GM12878 (cell line): ENCODE measurements around the gene SOCS6. TPM values are rescaled to one million over a fixed set of nuclear protein-coding genes. Genes with fewer than 3 reads are reported as not detected.

Source experiments
- ATAC-seq: fragments of 200-7000 bp; cut with Tn5 transposase; 3 replicates; pipeline ENCODE4 v1.9.1; 2020; ENCODE audit warnings: mild to moderate bottlenecking, moderate library complexity
- BruUV-seq: library from RNA; stranded (reverse); fragments of 400-500 nt; replicated peaks from 2 replicates; lab custom pipeline; 2021; lab: Mats Ljungman, UMichigan
- CTCF ChIA-PET: fragments of 300-600 bp; sonication (Branson Sonifier 250); formaldehyde crosslinking; extraction: SDS; loops from one replicate; lab custom pipeline; 2021; ENCODE audit warnings: inconsistent platforms; lab: Yijun Ruan, JAX
- POLR2A ChIA-PET: fragments of 350-600 bp; formaldehyde crosslinking; extraction: SDS; loops from one replicate; lab custom pipeline; 2021; ENCODE audit warnings: inconsistent platforms; lab: Charles Lee
- RAD21 ChIA-PET: fragments of 300-600 bp; sonication (Branson Sonifier 250); formaldehyde crosslinking; loops from one replicate; lab custom pipeline; 2023; ENCODE audit warnings: antibody characterized with exemption; ENCODE audit not compliant: unreplicated experiment; lab: Charles Lee
- SMC1A ChIA-PET: fragments of 300-600 bp; sonication (Branson Sonifier 250); formaldehyde crosslinking; loops from one replicate; lab custom pipeline; 2023; ENCODE audit not compliant: unreplicated experiment, uncharacterized antibody; lab: Charles Lee
- DNase-seq: peaks from one replicate; pipeline ENCODE4 v3.0.0-alpha.2; 2011; ENCODE audit warnings: low read depth, low spot score
- FAIRE-seq: peaks from 3 replicates; lab custom pipeline; 2011; peaks lifted over from hg19 to GRCh38; lab: Jason Lieb, UNC
- H2AFZ ChIP-seq: 2 replicates; pipeline ENCODE4 v1.6.0; 2011; ENCODE audit warnings: low read depth, low read length, control low read depth; ENCODE audit not compliant: control insufficient read depth
- H3K27ac ChIP-seq: 2 replicates; pipeline ENCODE4 v1.5.1; 2011; ENCODE audit warnings: control low read depth; ENCODE audit not compliant: control insufficient read depth, insufficient read depth
- H3K27me3 ChIP-seq, 2 experiments: replicated peaks in 1 of 2; 2 replicates each; pipeline versions ENCODE4 v1.6.0 to v1.6.1; 2011; ENCODE audit warnings: low read length in 1 of 2; ENCODE audit not compliant: control insufficient read depth in 2 of 2, insufficient read depth in 2 of 2
- H3K36me3 ChIP-seq, 2 experiments: 2 replicates each; pipeline ENCODE4 v1.5.1; 2011; ENCODE audit warnings: low read length in 1 of 2; ENCODE audit not compliant: control insufficient read depth in 2 of 2, insufficient read depth in 2 of 2
- H3K4me1 ChIP-seq: 2 replicates; pipeline ENCODE4 v1.6.1; 2011; ENCODE audit warnings: mild to moderate bottlenecking, low read length, moderate library complexity, mixed read lengths; ENCODE audit not compliant: control insufficient read depth, insufficient read depth
- H3K4me2 ChIP-seq: 2 replicates; pipeline ENCODE4 v1.6.0; 2011; ENCODE audit warnings: control low read depth; ENCODE audit not compliant: control insufficient read depth, insufficient read depth
- H3K4me3 ChIP-seq: fragments of 200-600 bp; sonication (generic); 2 replicates; pipeline ENCODE4 v1.5.1; 2016
- H3K79me2 ChIP-seq: 2 replicates; pipeline ENCODE4 v1.6.0; 2011; ENCODE audit warnings: low read length; ENCODE audit not compliant: control insufficient read depth, insufficient read depth
- H3K9ac ChIP-seq: 2 replicates; pipeline ENCODE4 v1.8.0; 2011; ENCODE audit warnings: low read length, control low read depth, mixed read lengths; ENCODE audit not compliant: control insufficient read depth, insufficient read depth
- H3K9me3 ChIP-seq: replicated peaks from 3 replicates; pipeline ENCODE4 v1.5.1; 2011; ENCODE audit warnings: mild to moderate bottlenecking, low read length; ENCODE audit not compliant: control insufficient read depth, insufficient read depth
- H4K20me1 ChIP-seq: 2 replicates; pipeline ENCODE4 v1.6.0; 2011; ENCODE audit not compliant: control insufficient read depth, insufficient read depth
- BCL11A ChIP-seq: IDR thresholded peaks from 2 replicates; pipeline ENCODE4 v1.6.1; 2011; ENCODE audit warnings: low read depth, low read length
- ESRRA ChIP-seq: IDR thresholded peaks from 2 replicates; pipeline ENCODE4 v1.6.1; 2012; ENCODE audit warnings: mild to moderate bottlenecking, low read length, improper control_type of control experiment
- FOS ChIP-seq: IDR thresholded peaks from 3 replicates; pipeline ENCODE4 v1.6.1; 2011; ENCODE audit warnings: borderline replicate concordance; ENCODE audit not compliant: insufficient read length; ENCODE audit errors: extremely low read depth
- JUNB ChIP-seq: IDR thresholded peaks from 2 replicates; pipeline ENCODE4 v1.6.1; 2016; ENCODE audit warnings: antibody characterized with exemption, mild to moderate bottlenecking
- JUND ChIP-seq: IDR thresholded peaks from 2 replicates; pipeline ENCODE4 v1.6.1; 2012; ENCODE audit warnings: low read depth, mild to moderate bottlenecking, low read length, improper control_type of control experiment, moderate library complexity
- MEF2A ChIP-seq: IDR thresholded peaks from 2 replicates; pipeline ENCODE4 v1.6.1; 2011; ENCODE audit warnings: low read depth, mild to moderate bottlenecking, low read length, moderate library complexity; ENCODE audit not compliant: insufficient read depth
- NBN ChIP-seq: fragments of 450-650 bp; IDR thresholded peaks from 2 replicates; pipeline ENCODE4 v1.6.1; 2016
- PAX8 ChIP-seq: fragments of 450-650 bp; IDR thresholded peaks from 2 replicates; pipeline ENCODE4 v1.6.1; 2017; ENCODE audit warnings: mild to moderate bottlenecking, moderate library complexity
- POU2F2 ChIP-seq: IDR thresholded peaks from 3 replicates; pipeline ENCODE4 v1.6.1; 2011; ENCODE audit warnings: low read depth, mild to moderate bottlenecking, low read length, borderline replicate concordance
- SPI1 ChIP-seq: IDR thresholded peaks from 2 replicates; pipeline ENCODE4 v1.6.1; 2011; ENCODE audit warnings: low read depth, mild to moderate bottlenecking, low read length, moderate library complexity, borderline replicate concordance; ENCODE audit not compliant: insufficient read depth
- SREBF1 ChIP-seq: IDR thresholded peaks from 2 replicates; pipeline ENCODE4 v1.6.1; 2012; ENCODE audit warnings: mild to moderate bottlenecking, low read length
- SUZ12 ChIP-seq: fragments of 200-600 bp; sonication (generic); IDR thresholded peaks from one replicate; pipeline ENCODE4 v1.6.1; 2018; ENCODE audit warnings: antibody characterized with exemption, mild to moderate bottlenecking; ENCODE audit not compliant: unreplicated experiment
- ZBTB11 ChIP-seq: fragments of 450-650 bp; formaldehyde crosslinking; IDR thresholded peaks from 2 replicates; pipeline ENCODE4 v1.5.0; 2022; ENCODE audit warnings: mild to moderate bottlenecking, missing genetic modification characterization
- WGBS: methylation state at CpG from one replicate; pipeline ENCODE4 v1.1.6; 2016; ENCODE audit warnings: low lambda C conversion rate; ENCODE audit not compliant: insufficient replicate concordance, insufficient coverage; ENCODE audit errors: missing lambda C conversion rate; 5-methylcytosine and 5-hydroxymethylcytosine counted together
- in situ Hi-C: fragments of 300-500 bp; cut with MboI; formaldehyde crosslinking; loops from 9 replicates; pipeline ENCODE4 v1.14.3; 2018; ENCODE audit warnings: mixed read lengths
- intact Hi-C: fragments of 100-400 bp; cut with micrococcal nuclease; formaldehyde crosslinking; loops from one replicate; pipeline ENCODE4 v1.14.2; 2022; ENCODE audit not compliant: unreplicated experiment
- polyA plus RNA-seq, 11 experiments: library from polyadenylated mRNA; depleted of rRNA in 4 of 11; unstranded in 6 of 11; stranded (reverse) in 5 of 11; fragments of >200 nt; fragmentation: Nextera tagmentation in 4 of 11; fragmentation: Illumina TruSeq in 1 of 11; extraction: Ambion mirVana in 4 of 11; extraction: Trizol in 1 of 11; gene quantifications; 1 replicate in 1 of 11; 2 replicates in 10 of 11; pipeline versions ENCODE4 v1.2.1 to v1.2.3, GENCODE V29; 2011 to 2016; ENCODE audit warnings: inconsistent platforms in 2 of 11, missing spikeins in 2 of 11, low read depth in 1 of 11
- total RNA-seq, 4 experiments: library from RNA; depleted of rRNA in 3 of 4; stranded (reverse); fragments of >200 nt in 3 of 4; fragmentation: Illumina TruSeq in 1 of 4; extraction: Trizol in 1 of 4; gene quantifications; 2 replicates each; pipeline versions ENCODE4 v1.2.1 to v1.2.3, GENCODE V29; 2013 to 2021

The SOCS6 gene
- total and polyA plus RNA-seq, 10 of the 15 experiments (the other 5 are each of a cell fraction or from before 2014, with no cell fraction given), result 1.6 to 6.1 (median 4.1) TPM

- ATAC-seq, result no peak
- WGBS, result 58% methylated on average over 9 of the region's 9 CpGs
Measured at GRCh38 chr18:70261141-70261788, 27.6 kb upstream of the SOCS6 start.

More at GRCh38 chr18:70261141-70261788, 27.6 kb upstream of the SOCS6 start:
- H3K4me2 ChIP-seq, result no peak overlapping the region
- no TSS peak for BruUV-seq
- H3K4me1 ChIP-seq, result no peaks in the 10 kb centered on the region
- SMC1A ChIA-PET, result interaction anchor here (0.6 kb wide), 1 partner anchor 23 kb away, joined by 3 read pairs; no protein-coding TSS in a partner anchor
- RAD21 ChIA-PET, result no interaction called here
- H2AFZ ChIP-seq, result no peak overlapping the region
- no peak overlapping the region for H3K9ac ChIP-seq
- no peaks in the 10 kb centered on the region; a peak in 1 of 4 replicates for H3K27me3 ChIP-seq
- H3K27ac ChIP-seq, result no peak overlapping the region
- no peak for FAIRE-seq
- H3K79me2 ChIP-seq, result no peaks in the 10 kb centered on the region
- H4K20me1 ChIP-seq, result no peaks in the 10 kb centered on the region
- DNase-seq, result no peak
- intact Hi-C loops, result no loop called here
- no peaks in the 10 kb centered on the region for H3K36me3 ChIP-seq
- no peak overlapping the region for H3K4me3 ChIP-seq
- CTCF ChIA-PET, result no interaction called here
- no peaks in the 10 kb centered on the region for H3K9me3 ChIP-seq
- POLR2A ChIA-PET, result no interaction called here
- no peak for TF ChIP-seq SPI1
- no peak for TF ChIP-seq JUNB
- no peak for TF ChIP-seq MEF2A
- TF ChIP-seq NBN, result no peak
- no peak for TF ChIP-seq FOS
- no peak for TF ChIP-seq BCL11A
- no peak for TF ChIP-seq ESRRA
- no peak for TF ChIP-seq ZBTB11
- TF ChIP-seq PAX8, result no peak
- TF ChIP-seq SREBF1, result no peak
- no peak for TF ChIP-seq SUZ12
- TF ChIP-seq JUND, result no peak
- no peak for TF ChIP-seq POU2F2
- in situ Hi-C loops, result no loop called here
